Kidney capillary endothelial cell (primary cell): ENCODE results near the gene GLRX2.
"Not testable (repeated sequence)": the region's sequence is repeated elsewhere in the genome, so short reads cannot be mapped to it uniquely, and the experiment has no call there.

ENCODE experiments used
- DNase-seq: peaks from one replicate; pipeline ENCODE4 v3.0.0-alpha.2; 2018; ENCODE audit warnings: low spot score

GLRX2 gene

DNA sequence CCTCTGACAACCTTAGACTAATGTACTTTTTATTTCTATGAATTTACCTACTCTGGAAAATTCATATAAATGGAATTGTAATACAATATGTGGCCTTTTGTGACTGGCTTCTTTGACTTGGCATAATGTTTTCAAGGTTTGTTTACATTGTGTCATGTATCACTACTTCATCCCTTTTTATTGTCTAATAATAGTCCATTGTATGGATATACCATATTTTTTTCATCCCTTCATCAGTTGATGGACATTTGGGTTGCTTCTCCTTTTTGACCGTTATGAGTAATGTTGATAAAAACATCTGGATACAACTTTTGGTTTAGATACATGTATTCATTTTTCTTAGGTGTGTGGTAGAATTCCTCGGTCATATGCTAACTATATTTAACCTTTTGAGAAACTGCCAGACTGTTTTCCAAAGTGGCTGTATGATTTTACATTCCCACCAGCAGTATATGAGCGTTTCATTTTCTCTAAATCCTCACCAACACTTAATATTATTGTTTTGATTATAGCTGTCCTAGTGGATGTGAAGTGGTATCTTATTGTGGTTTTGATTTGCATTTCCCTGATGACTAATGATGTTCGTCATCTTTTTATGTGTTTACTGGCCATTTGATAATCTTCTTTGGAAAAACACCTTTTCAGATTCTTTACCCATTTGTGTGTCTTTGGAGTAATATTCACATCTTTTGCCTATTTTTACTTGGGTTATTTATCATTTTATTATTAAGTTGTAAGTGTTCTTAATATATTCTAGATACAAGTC, 42.3 kb downstream of the GLRX2 start:
- no peak for DNase-seq

DNA sequence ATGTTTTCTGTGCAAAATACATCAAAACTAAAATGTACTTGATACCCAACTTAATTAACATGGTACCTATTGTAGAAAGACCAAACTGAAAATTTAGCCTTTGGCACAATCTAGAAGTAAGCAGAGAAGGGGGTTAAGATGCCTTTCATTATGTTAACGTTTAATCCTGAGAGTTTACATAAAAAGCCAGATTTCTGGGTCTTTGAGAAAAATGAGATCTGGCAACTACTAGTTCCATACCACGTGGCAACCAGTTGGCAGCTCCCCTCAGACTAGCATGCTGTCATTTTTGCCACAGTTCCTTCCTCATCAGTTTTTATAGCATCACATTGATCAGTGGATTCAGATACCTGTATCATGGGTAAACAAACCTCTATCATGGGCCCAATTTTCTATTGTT, 44.3 kb downstream of the GLRX2 start:
- DNase-seq: no peak

DNA sequence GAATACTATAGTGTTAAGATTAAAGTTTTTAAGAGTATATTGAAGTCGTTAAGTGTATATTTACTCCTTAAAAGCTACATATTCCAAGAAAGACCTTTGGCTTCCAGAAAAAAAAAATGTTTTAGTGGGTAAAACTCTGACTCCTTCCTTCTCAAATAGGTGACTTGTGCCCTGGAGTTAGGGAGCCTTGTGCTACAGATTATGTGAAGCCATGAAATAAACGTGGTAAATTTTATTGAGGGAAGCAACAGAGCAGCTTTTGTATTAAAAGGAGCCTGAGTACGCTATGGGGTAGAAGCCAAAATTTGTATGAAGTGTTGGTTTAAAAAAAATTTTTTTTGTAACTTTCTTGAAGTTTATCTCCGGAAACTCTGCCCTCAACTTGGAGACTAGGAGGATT, 44.8 kb downstream of the GLRX2 start:
- no peak for DNase-seq

DNA sequence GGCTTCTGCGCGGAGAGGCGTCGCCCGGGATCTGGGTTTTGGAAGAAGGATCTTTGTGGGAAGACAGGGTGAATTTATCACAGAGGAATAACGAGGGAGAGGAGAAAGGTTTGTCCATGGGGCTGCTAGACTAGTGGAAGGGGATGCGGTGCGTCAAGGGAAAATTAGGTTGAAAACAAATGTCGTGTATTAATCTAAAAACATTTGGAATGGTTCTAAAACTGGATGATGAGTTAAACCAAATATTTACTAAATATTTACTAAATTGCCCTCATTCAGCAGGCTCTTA, 45.2 kb downstream of the GLRX2 start:
- no peak for DNase-seq

DNA sequence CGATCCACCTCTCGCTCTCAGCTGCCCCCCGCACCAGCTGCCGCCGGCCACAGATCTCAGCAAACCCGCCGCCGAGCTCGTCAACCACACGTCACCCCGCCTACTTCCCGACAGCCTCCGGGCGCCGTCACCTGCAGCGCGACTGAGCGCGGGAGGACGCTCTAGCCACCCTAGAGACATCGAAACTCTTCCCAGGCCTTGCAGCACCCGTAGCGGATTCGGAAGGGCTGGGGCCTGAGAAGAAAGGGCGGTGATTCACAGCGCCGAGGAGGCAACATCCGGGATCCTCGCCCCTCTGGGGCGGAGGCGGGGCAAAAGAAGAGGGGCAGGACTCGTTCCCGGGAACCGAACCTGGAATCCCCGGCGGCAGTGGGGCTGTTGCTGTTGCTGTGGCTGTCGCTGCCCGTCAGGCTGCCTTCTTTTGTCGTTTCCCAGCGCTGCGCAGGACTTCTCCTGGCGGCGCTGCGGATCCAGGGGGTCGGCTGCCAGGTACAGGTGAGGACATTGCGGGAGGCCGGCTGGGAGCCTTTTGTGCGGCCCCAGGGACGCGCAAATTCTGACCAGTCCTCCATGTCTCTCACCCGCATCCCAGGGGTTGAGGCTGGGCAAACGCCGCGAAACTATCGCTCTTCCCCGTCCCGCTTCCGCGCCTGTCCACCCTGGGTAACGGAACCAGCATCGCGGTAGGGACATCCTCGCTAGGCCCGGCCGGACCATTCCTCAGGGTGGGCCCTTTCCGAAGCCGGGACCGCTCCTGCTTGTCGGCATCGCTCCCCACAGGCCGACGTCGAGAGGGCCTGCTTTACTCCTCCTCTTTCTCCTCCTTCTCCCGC, 45.7 kb downstream of the GLRX2 start, which contains the start of the genes RO60 and UCHL5:
RO60 (plus strand) TSS at position 331 of the 833 bp plus-strand sequence. CDS start 9,443 bp downstream, outside the sequence.
UCHL5 (minus strand) TSS at position 79 of the 833 bp plus-strand sequence. CDS start 100 bp downstream, outside the sequence.
- peak; percentile 95 for DNase-seq

DNA sequence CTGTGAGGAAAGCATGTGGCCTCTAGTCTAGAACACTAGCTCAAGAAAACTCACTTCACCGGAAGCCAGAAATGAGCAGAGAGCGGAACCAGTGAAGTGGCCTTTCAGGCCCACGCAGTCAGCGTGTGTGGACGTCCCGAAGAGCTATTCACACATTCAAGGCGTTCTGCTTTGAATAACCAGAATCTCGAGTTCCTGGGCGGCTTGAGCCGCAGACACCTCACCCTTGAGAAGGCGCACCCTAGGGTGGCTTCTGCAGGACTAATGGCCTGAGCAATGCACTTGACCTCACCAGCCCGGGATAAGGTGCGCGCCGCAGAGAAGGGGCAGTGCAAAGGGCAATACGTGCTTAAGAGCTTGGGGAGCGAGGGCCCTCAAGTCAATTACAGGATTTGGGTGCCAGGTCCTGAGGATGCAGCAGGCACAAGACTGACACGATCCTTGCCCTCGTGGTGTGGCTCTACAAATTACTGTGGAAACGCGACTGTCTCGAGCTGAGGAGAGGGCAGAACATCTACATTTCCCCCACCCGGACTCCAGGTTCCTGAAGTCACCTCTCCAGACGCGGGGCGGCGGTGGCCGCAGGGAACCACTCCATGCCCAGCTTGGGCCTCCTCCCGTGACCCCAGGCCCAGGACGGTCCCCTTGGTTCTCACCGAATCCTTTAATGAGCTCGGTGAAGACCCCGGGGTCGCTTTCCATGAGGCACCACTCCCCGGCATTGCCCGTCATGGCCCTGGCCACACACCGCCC, 46.5 kb downstream of the GLRX2 start:
- DNase-seq: peak; percentile 42

DNA sequence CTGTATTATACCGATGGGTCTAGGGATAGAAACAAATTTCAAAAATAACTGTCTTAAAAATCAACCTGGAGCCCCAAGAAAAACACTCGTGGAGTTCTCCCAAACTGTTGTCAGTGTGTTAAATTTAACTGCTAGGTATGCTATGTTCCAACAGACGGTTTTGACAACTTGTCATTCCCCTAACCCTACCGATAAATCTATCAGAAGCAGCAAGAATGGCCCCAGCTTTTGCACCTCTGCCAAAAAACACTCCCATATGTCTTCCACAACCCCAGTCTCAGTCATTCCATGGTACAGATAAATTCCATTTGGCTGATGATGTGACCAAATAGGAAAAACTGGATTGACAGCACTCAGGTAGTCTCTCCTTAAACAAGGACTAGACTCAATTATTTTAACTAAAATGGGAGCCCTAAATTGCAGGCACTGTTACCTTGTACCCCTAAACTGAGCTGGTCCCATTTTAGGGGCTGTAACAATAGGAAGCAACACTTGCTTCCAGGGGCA, 51.0 kb downstream of the GLRX2 start:
- no peak for DNase-seq

DNA sequence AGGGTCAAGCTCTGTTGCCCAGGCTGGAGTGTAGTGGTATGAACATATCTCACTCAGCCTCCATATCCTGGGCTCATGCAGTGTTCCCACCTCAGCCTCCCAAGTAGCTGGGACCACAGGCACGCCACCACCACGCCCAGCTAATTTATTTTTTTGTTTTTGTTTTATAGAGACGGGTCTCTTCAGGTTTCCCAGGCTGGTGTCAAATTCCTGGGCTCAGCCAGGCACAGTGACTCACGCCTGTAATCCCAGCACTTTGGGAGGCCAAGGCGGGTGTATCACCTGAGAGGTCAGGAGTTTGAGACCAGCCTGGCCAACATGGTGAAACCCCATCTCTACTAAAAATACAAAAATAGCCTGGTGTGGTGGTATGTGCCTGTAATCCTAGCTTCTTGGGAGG, 56.3 kb downstream of the GLRX2 start:
- not testable (repeated sequence) for DNase-seq
